Coronary artery (tissue), 2 donors: ENCODE results near the gene SLCO3A1.
"Not testable (repeated sequence)": the region's sequence is repeated elsewhere in the genome, so short reads cannot be mapped to it uniquely, and the experiment has no call there.

ENCODE experiments used
- DNase-seq: peaks from one replicate; pipeline ENCODE4 v3.0.0-alpha.2; 2017; ENCODE audit warnings: low spot score
- H3K27ac ChIP-seq, 2 donors: fragments of 200-600 bp; sonication (generic); one replicate each; pipeline ENCODE4 v1.5.1; 2016 to 2019
- H3K4me3 ChIP-seq: fragments of 200-600 bp; sonication (generic); 2 replicates; pipeline ENCODE4 v1.5.1; 2016; ENCODE audit warnings: mild to moderate bottlenecking, moderate library complexity
- TF ChIP-seq, protein P1 (sequence below): fragments of 200-600 bp; sonication (generic); IDR thresholded peaks from one replicate; pipeline ENCODE4 v1.5.1; 2019; ENCODE audit warnings: antibody characterized with exemption

The SLCO3A1 gene

DNA sequence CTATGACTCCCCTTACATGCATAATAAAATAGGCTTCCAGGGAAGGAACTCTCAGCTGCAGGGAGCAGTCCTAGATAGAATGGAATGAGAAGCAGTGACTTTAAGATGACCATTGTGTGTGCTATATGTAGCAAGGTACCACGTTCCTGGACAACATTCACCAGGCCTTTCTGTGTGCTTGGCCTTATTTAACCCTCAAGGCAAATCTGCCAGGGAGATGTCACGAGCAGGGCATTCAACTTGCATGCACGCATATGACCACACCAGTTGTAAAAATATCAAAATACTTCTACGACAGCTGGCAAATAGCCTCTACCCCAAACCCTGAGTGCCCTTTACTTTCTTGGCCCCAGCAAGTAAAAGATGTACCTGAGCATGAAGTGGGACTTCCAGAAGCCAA lies 342.8 kb downstream of the SLCO3A1 start:
- TF ChIP-seq, protein P1, sequence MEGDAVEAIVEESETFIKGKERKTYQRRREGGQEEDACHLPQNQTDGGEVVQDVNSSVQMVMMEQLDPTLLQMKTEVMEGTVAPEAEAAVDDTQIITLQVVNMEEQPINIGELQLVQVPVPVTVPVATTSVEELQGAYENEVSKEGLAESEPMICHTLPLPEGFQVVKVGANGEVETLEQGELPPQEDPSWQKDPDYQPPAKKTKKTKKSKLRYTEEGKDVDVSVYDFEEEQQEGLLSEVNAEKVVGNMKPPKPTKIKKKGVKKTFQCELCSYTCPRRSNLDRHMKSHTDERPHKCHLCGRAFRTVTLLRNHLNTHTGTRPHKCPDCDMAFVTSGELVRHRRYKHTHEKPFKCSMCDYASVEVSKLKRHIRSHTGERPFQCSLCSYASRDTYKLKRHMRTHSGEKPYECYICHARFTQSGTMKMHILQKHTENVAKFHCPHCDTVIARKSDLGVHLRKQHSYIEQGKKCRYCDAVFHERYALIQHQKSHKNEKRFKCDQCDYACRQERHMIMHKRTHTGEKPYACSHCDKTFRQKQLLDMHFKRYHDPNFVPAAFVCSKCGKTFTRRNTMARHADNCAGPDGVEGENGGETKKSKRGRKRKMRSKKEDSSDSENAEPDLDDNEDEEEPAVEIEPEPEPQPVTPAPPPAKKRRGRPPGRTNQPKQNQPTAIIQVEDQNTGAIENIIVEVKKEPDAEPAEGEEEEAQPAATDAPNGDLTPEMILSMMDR: no peak
- Histone ChIP-seq H3K27ac (no peak overlapping the region), H3K4me3 (no peak overlapping the region)
- DNase-seq: no peak

DNA sequence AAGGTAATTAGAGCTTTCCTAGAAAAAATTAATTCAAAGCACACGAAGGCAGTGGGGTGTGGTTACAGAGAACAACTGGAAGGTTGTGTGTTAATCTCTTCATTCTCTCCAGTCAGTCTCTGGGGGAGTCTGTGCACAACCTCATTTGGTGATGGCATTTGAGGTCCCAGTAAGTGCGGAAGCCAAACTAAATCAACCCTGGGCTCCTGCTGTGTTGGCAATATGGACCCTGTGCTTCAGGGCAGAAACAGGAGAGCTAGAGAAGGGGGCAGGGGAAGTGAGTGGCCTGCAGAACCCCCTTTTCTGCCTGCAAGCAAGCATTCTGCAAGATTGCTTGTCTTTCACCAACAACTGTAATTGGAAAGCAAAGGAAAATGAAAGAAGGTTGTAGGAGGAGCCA lies 344.2 kb downstream of the SLCO3A1 start:
- Histone ChIP-seq H3K4me3 (no peak overlapping the region), H3K27ac (no peak overlapping the region)
- DNase-seq: no peak
- TF ChIP-seq, protein P1: no peak

DNA sequence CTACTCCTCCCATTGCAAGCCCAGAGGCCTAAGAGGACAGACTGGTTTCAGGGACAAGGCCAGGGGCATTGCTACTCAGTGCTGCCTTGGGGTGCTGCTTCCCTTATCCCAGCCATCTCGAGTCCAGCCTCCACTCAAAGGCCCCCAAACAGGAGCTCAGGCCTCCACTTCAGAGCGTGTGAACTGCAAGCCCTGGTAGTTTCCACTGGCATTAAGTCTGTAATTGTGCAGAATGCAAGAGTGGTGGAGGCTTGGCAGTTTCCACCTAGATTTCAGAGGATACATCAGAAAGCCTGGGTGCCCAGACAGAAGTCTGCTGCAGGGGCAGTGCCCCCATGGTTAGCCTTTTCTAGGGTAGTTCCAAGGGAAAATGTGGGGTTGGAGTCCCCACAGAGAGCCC lies 347.4 kb downstream of the SLCO3A1 start:
- TF ChIP-seq, protein P1: no peak
- no peak for DNase-seq
- Histone ChIP-seq H3K27ac (no peak overlapping the region), H3K4me3 (no peak overlapping the region)

DNA sequence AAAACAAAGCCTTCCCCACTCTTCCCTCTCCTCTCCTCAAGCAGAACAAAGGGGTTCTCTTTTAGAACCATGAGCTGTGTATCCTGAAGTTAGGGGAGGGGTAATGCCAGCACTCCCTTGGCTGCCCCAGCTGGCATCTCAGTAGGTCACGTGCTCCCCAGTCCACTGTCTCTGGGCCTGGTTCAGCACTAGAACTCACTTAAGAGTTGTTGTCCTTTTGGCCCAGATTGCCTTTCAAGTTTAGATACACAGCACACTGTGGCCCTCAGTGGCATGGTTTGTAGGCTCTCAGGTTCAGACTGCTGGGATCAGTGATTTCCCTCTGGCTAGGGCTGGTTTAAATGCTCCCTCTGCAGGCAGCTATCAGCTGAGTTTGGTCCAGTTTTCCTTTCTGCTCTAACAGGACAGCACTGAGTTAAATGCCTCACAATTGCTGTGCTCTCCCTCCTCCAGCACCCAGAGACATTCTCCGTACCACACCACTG lies 351.8 kb downstream of the SLCO3A1 start:
- no peak for DNase-seq
- Histone ChIP-seq H3K4me3 (no peak overlapping the region), H3K27ac (no peak overlapping the region)
- TF ChIP-seq, protein P1: no peak

DNA sequence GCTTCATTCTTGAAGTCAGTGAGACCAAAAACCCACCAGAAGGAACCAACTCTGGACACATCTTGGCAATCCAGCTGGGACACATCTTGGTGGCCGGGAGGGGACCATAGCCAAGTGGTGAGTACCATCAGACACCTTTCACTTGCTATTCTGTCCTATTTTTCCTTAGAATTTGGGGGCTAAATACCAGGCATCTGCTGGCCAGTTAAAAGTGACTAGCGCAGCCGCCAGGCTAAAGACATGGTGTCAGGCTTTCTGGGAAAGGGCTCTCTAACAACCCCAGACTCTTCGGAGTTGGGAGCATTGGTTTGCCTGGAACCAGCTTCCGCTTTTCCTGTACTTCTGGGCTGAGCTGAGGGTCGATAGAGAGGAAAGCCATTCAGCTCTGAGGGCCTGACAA lies 354.1 kb downstream of the SLCO3A1 start:
- not testable (repeated sequence) for H3K27ac ChIP-seq, H3K4me3 ChIP-seq, DNase-seq
